Measurements from ENCODE around the gene ANO5.

- no peak for TF ChIP-seq CTCF (IDR thresholded peaks at IDR 0.05)
- TF ChIP-seq POLR2A (IDR thresholded peaks at IDR 0.05) = no peak
Measured at GRCh38 chr11:22189660-22190059, 3.2 kb upstream of the ANO5 start.
